DND-41 (cell line): ENCODE results near the gene AKAP1.

Experiments
- ATAC-seq: fragments of 200-7000 bp; cut with Tn5 transposase; 3 replicates; pipeline ENCODE4 v1.9.1; 2021; ENCODE audit warnings: low read depth; ENCODE audit not compliant: insufficient read depth
- DNase-seq: peaks from one replicate; pipeline ENCODE4 v3.0.0-alpha.2; 2020
- H2AFZ ChIP-seq: 2 replicates; pipeline ENCODE4 v1.6.0; 2012; ENCODE audit warnings: low read depth, low read length
- H3K27ac ChIP-seq: 2 replicates; pipeline ENCODE4 v1.5.1; 2012; ENCODE audit warnings: low read length, inconsistent platforms
- H3K27me3 ChIP-seq: fragments of 200-600 bp; sonication (generic); 2 replicates; pipeline ENCODE4 v1.6.0; 2012; ENCODE audit warnings: low read length, mild to moderate bottlenecking, inconsistent platforms; ENCODE audit not compliant: insufficient read depth, poor library complexity
- H3K36me3 ChIP-seq: 2 replicates; pipeline ENCODE4 v1.5.1; 2012; ENCODE audit warnings: low read length, inconsistent platforms; ENCODE audit not compliant: insufficient read depth
- H3K4me1 ChIP-seq: 2 replicates; pipeline ENCODE4 v1.5.1; 2012; ENCODE audit warnings: mild to moderate bottlenecking, low read length; ENCODE audit not compliant: insufficient read depth
- H3K4me2 ChIP-seq: 2 replicates; pipeline ENCODE4 v1.6.0; 2012; ENCODE audit warnings: mild to moderate bottlenecking, moderate library complexity, low read length, inconsistent platforms; ENCODE audit not compliant: insufficient read depth
- H3K4me3 ChIP-seq, 2 experiments: fragments of 200-600 bp in 1 of 2; shearing (Covaris generic) in 1 of 2; 2 replicates each; pipeline ENCODE4 v1.5.1; 2012 to 2016; ENCODE audit warnings: inconsistent platforms in 2 of 2, low read length in 2 of 2, mild to moderate bottlenecking in 2 of 2, low read depth in 1 of 2, moderate library complexity in 1 of 2
- H3K79me2 ChIP-seq: 2 replicates; pipeline ENCODE4 v1.6.0; 2012; ENCODE audit warnings: low read length, inconsistent platforms; ENCODE audit not compliant: insufficient read depth
- H3K9ac ChIP-seq: 2 replicates; pipeline ENCODE4 v1.6.0; 2012; ENCODE audit warnings: low read depth, mild to moderate bottlenecking, inconsistent platforms, low read length, moderate library complexity
- H3K9me3 ChIP-seq: 2 replicates; pipeline ENCODE4 v1.5.1; 2012; ENCODE audit warnings: low read length, moderate library complexity, mild to moderate bottlenecking, inconsistent platforms; ENCODE audit not compliant: insufficient read depth, severe bottlenecking
- H4K20me1 ChIP-seq: 2 replicates; pipeline ENCODE4 v1.6.0; 2012; ENCODE audit warnings: low read length; ENCODE audit not compliant: insufficient read depth
- EZH2 ChIP-seq: IDR thresholded peaks from 3 replicates; pipeline ENCODE4 v1.6.1; 2012; ENCODE audit warnings: borderline replicate concordance, low read depth, mild to moderate bottlenecking, moderate library complexity, low read length, inconsistent platforms; ENCODE audit not compliant: severe bottlenecking
- TF ChIP-seq, protein P1 (sequence below): IDR thresholded peaks from 2 replicates; pipeline ENCODE4 v1.5.1; 2012; ENCODE audit warnings: borderline replicate concordance, low read length, moderate library complexity, mild to moderate bottlenecking; ENCODE audit not compliant: poor library complexity, severe bottlenecking; ENCODE audit errors: extremely low read depth

AKAP1 gene

DNA sequence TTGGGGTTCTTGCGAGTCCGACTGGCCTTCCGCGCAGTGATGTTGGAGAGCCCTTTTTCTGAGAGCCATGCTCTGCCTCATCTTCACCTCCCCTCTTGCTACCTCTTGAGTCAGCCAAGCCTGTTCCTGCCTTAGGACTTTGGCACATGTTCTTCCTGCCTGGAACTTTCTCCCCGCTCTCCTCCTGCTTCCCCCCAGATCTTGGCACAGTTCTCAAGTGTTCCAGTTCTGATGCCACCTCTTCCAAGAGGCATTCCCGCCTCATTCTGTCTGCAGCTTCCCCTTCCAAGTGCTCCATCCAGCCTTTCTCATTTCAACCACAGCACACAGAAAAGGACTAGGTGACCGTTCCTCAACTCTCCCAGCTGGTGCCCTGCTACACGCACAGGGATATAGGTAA is 7.7 kb downstream of the AKAP1 start:
- peaks cover 77% of the 10 kb centered on the region for H4K20me1 ChIP-seq
- no peak overlapping the region for H3K9ac ChIP-seq
- H3K79me2 ChIP-seq, result peaks cover 99% of the 10 kb centered on the region
- no peak overlapping the region for H3K4me2 ChIP-seq
- DNase-seq (no peak), ATAC-seq (no peak)
- no peaks in the 10 kb centered on the region for H3K27me3 ChIP-seq
- no peak overlapping the region for H3K4me3 ChIP-seq
- H3K27ac ChIP-seq, result no peak overlapping the region
- no peak overlapping the region for H2AFZ ChIP-seq
- TF ChIP-seq, protein P1, sequence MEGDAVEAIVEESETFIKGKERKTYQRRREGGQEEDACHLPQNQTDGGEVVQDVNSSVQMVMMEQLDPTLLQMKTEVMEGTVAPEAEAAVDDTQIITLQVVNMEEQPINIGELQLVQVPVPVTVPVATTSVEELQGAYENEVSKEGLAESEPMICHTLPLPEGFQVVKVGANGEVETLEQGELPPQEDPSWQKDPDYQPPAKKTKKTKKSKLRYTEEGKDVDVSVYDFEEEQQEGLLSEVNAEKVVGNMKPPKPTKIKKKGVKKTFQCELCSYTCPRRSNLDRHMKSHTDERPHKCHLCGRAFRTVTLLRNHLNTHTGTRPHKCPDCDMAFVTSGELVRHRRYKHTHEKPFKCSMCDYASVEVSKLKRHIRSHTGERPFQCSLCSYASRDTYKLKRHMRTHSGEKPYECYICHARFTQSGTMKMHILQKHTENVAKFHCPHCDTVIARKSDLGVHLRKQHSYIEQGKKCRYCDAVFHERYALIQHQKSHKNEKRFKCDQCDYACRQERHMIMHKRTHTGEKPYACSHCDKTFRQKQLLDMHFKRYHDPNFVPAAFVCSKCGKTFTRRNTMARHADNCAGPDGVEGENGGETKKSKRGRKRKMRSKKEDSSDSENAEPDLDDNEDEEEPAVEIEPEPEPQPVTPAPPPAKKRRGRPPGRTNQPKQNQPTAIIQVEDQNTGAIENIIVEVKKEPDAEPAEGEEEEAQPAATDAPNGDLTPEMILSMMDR, result no peak
- TF ChIP-seq EZH2, result no peak
- H3K36me3 ChIP-seq, result peaks cover 6% of the 10 kb centered on the region; the same call in 1 of the 2 replicates
- H3K9me3 ChIP-seq, result no peaks in the 10 kb centered on the region
- H3K4me1 ChIP-seq, result peaks cover 1% of the 10 kb centered on the region; the same call in 1 of the 2 replicates

GRCh38 chr17:57096472-57097202 is 11.6 kb downstream of the AKAP1 start:
- Histone ChIP-seq H3K79me2 (peaks cover 90% of the 10 kb centered on the region), H3K9me3 (no peaks in the 10 kb centered on the region), H2AFZ (no peak overlapping the region), H3K36me3 (peaks cover 6% of the 10 kb centered on the region; the same call in 1 of the 2 replicates), H3K27ac (no peak overlapping the region), H3K27me3 (no peaks in the 10 kb centered on the region), H3K4me2 (no peak overlapping the region), H3K9ac (no peak overlapping the region), H3K4me3 (no peak overlapping the region), H3K4me1 (0 out of 2 replicates have a peak, but pooled peaks cover under 1% of the 10 kb centered on the region), H4K20me1 (peaks cover 78% of the 10 kb centered on the region)
- DNase-seq (no peak), ATAC-seq (no peak)
- TF ChIP-seq, protein P1, result no peak
- no peak for TF ChIP-seq EZH2

DNA sequence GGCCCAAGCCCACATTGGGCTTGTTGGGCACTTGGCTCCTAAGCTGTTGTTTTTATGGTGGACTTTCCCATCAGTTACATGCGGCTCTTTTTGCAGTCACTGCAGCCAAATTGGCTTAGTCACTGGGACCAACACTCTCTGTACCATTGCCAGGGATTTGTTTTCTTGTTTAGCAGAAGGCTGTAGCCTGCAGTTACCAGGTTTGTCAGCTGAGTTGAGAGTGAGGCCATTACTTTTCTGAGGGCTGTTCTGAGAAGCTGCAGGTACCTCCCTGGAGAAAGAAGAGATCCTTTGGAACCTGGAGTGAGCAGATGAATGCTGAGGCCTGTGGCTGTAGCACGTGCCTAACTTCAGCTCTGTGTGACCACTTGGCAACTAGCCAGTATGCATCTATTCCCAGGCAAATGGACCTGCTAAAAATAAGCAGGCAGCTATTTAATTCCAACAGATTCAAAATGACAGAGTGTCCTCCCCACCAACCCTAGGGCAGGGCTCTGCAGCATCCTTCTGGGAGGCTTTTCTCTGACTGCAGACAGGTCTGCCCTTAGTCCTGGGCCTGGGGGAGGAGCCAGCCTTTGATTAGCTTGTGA is 12.9 kb downstream of the AKAP1 start:
- Histone ChIP-seq H3K27me3 (no peaks in the 10 kb centered on the region), H3K4me2 (no peak overlapping the region), H3K36me3 (peaks cover 3% of the 10 kb centered on the region; the same call in 1 of the 2 replicates), H3K9ac (no peak overlapping the region), H3K27ac (no peak overlapping the region), H2AFZ (no peak overlapping the region), H3K79me2 (peaks cover 90% of the 10 kb centered on the region), H4K20me1 (peaks cover 81% of the 10 kb centered on the region), H3K9me3 (no peaks in the 10 kb centered on the region), H3K4me3 (no peak overlapping the region), H3K4me1 (peaks cover 5% of the 10 kb centered on the region; the same call in 1 of the 2 replicates)
- no peak for TF ChIP-seq EZH2
- TF ChIP-seq, protein P1, result no peak
- ATAC-seq (no peak), DNase-seq (no peak)
